ENCODE results near the gene KRTAP21-3.

Gene KRTAP21-3

GRCh38 chr21:30740462-30740861, 21.9 kb upstream of the KRTAP21-3 start:
- Histone ChIP-seq H3K27me3 (ENCODE audit: control insufficient read depth, insufficient read depth, low read length) (no peaks in the 10 kb centered on the region), H3K9ac (no peak overlapping the region), H3K4me1 (no peaks in the 10 kb centered on the region), H3K79me2 (no peaks in the 10 kb centered on the region), H2AFZ (no peak overlapping the region), H3K4me3 (ENCODE audit: low read depth, low read length) (no peak overlapping the region), H3K36me3 (ENCODE audit: control insufficient read depth, insufficient read depth, low read length) (no peaks in the 10 kb centered on the region), H3K27ac (no peak overlapping the region), H3K9me3 (ENCODE audit: control insufficient read depth, low read length) (no peaks in the 10 kb centered on the region), H3K4me2 (ENCODE audit: low read length) (no peak overlapping the region)
- no peak for TF ChIP-seq CTCF (IDR thresholded peaks at IDR 0.05)

GRCh38 chr21:30733026-30733425, 14.4 kb upstream of the KRTAP21-3 start:
- Histone ChIP-seq H3K4me1 (no peaks in the 10 kb centered on the region), H3K79me2 (no peaks in the 10 kb centered on the region), H3K36me3 (ENCODE audit: control insufficient read depth, insufficient read depth, low read length) (no peaks in the 10 kb centered on the region), H3K27me3 (ENCODE audit: control insufficient read depth, insufficient read depth, low read length) (no peaks in the 10 kb centered on the region), H3K9ac (no peak overlapping the region), H3K27ac (no peak overlapping the region), H3K9me3 (ENCODE audit: control insufficient read depth, low read length) (no peaks in the 10 kb centered on the region), H2AFZ (no peak overlapping the region), H3K4me3 (ENCODE audit: low read depth, low read length) (no peak overlapping the region), H3K4me2 (ENCODE audit: low read length) (no peak overlapping the region)
- no peak for TF ChIP-seq CTCF (IDR thresholded peaks at IDR 0.05)

GRCh38 chr21:30726726-30727125, 8.1 kb upstream of the KRTAP21-3 start:
- Histone ChIP-seq H3K9ac (no peak overlapping the region), H3K9me3 (ENCODE audit: control insufficient read depth, low read length) (no peaks in the 10 kb centered on the region), H3K4me2 (ENCODE audit: low read length) (no peak overlapping the region), H3K4me3 (ENCODE audit: low read depth, low read length) (no peak overlapping the region), H3K27me3 (ENCODE audit: control insufficient read depth, insufficient read depth, low read length) (no peaks in the 10 kb centered on the region), H3K4me1 (no peaks in the 10 kb centered on the region), H3K27ac (no peak overlapping the region), H2AFZ (no peak overlapping the region), H3K79me2 (no peaks in the 10 kb centered on the region), H3K36me3 (ENCODE audit: control insufficient read depth, insufficient read depth, low read length) (no peaks in the 10 kb centered on the region)
- TF ChIP-seq CTCF (IDR thresholded peaks at IDR 0.05): no peak

- Histone ChIP-seq H3K4me1 (no peaks in the 10 kb centered on the region), H3K4me3 (ENCODE audit: low read depth, low read length) (no peak overlapping the region), H2AFZ (no peak overlapping the region), H3K4me2 (ENCODE audit: low read length) (no peak overlapping the region), H3K27ac (no peak overlapping the region), H3K79me2 (no peaks in the 10 kb centered on the region), H3K36me3 (ENCODE audit: control insufficient read depth, insufficient read depth, low read length) (no peaks in the 10 kb centered on the region), H3K9ac (no peak overlapping the region), H3K27me3 (ENCODE audit: control insufficient read depth, insufficient read depth, low read length) (no peaks in the 10 kb centered on the region), H3K9me3 (ENCODE audit: control insufficient read depth, low read length) (no peaks in the 10 kb centered on the region)
- TF ChIP-seq CTCF (IDR thresholded peaks at IDR 0.05): no peak
These were observed 824 bp upstream of the KRTAP21-3 start for GRCh38 chr21:30719401-30719800.

GRCh38 chr21:30717105-30717504, 1.5 kb downstream of the KRTAP21-3 start:
- no peak overlapping the region for H3K4me2 ChIP-seq (ENCODE audit: low read length)
- H3K27ac ChIP-seq: no peak overlapping the region
- no peak overlapping the region for H2AFZ ChIP-seq
- no peaks in the 10 kb centered on the region for H3K4me1 ChIP-seq
- H3K27me3 ChIP-seq (ENCODE audit: control insufficient read depth, insufficient read depth, low read length): no peaks in the 10 kb centered on the region
- no peaks in the 10 kb centered on the region for H3K9me3 ChIP-seq (ENCODE audit: control insufficient read depth, low read length)
- H3K36me3 ChIP-seq (ENCODE audit: control insufficient read depth, insufficient read depth, low read length): no peaks in the 10 kb centered on the region
- no peak for TF ChIP-seq CTCF (IDR thresholded peaks at IDR 0.05)
- no peak overlapping the region for H3K9ac ChIP-seq
- H3K79me2 ChIP-seq: no peaks in the 10 kb centered on the region
- no peak overlapping the region for H3K4me3 ChIP-seq (ENCODE audit: low read depth, low read length)
